Stimulated activated CD8-positive, alpha-beta memory T cell treated with anti-CD3 and anti-CD28 coated beads, Interleukin-15, amount 100 ng/mL, for 1 hour (primary cell): Measurements from ENCODE around the gene ASXL2.
"Not testable (repeated sequence)": the region's sequence is repeated elsewhere in the genome, so short reads cannot be mapped to it uniquely, and the experiment has no call there.

Source experiments
- DNase-seq: peaks from one replicate; pipeline ENCODE4 v3.0.0-alpha.2; 2020; ENCODE audit warnings: low read depth

ASXL2 gene

GRCh38 chr2:25735835-25736234, 142.5 kb downstream of the ASXL2 start:
- no peak for DNase-seq

- no peak for DNase-seq
Observed at GRCh38 chr2:25728559-25728958, 149.7 kb downstream of the ASXL2 start.

- DNase-seq = no peak
Observed at GRCh38 chr2:25726522-25726921, 151.8 kb downstream of the ASXL2 start.

GRCh38 chr2:25725877-25726276, 152.4 kb downstream of the ASXL2 start:
- DNase-seq = no peak

- DNase-seq = no peak
Observed at GRCh38 chr2:25724756-25725155, 153.5 kb downstream of the ASXL2 start.

- DNase-seq = no peak
Observed at GRCh38 chr2:25722224-25722623, 156.1 kb downstream of the ASXL2 start.

- no peak for DNase-seq
Observed at GRCh38 chr2:25720575-25720974, 157.7 kb downstream of the ASXL2 start.

GRCh38 chr2:25714740-25715139, 163.5 kb downstream of the ASXL2 start:
- no peak for DNase-seq

GRCh38 chr2:25712455-25712854, 165.8 kb downstream of the ASXL2 start:
- no peak for DNase-seq

GRCh38 chr2:25711675-25712354, 166.5 kb downstream of the ASXL2 start:
- no peak for DNase-seq

GRCh38 chr2:25710750-25711149, 167.5 kb downstream of the ASXL2 start:
- no peak for DNase-seq

- no peak for DNase-seq
Observed at GRCh38 chr2:25709349-25709748, 168.9 kb downstream of the ASXL2 start.

GRCh38 chr2:25707927-25708590, 170.2 kb downstream of the ASXL2 start:
- no peak for DNase-seq

- DNase-seq = not testable (repeated sequence)
Observed at GRCh38 chr2:25705575-25705974, 172.7 kb downstream of the ASXL2 start.

- DNase-seq = no peak
Observed at GRCh38 chr2:25701801-25702200, 176.5 kb downstream of the ASXL2 start.

GRCh38 chr2:25700221-25700660, 178.0 kb downstream of the ASXL2 start:
- DNase-seq = no peak

GRCh38 chr2:25699216-25699615, 179.1 kb downstream of the ASXL2 start:
- no peak for DNase-seq

GRCh38 chr2:25698752-25699151, 179.5 kb downstream of the ASXL2 start:
- DNase-seq = no peak

- no peak for DNase-seq
Observed at GRCh38 chr2:25697559-25698341, 180.5 kb downstream of the ASXL2 start.

- no peak for DNase-seq
Observed at GRCh38 chr2:25692737-25693445, 185.4 kb downstream of the ASXL2 start.

- no peak for DNase-seq
Observed at GRCh38 chr2:25692143-25692542, 186.1 kb downstream of the ASXL2 start.

- no peak for DNase-seq
Observed at GRCh38 chr2:25690058-25690457, 188.2 kb downstream of the ASXL2 start.
